Activated CD4-positive, alpha-beta T cell treated with anti-CD3 and anti-CD28 coated beads for 24 hours (primary cell): ENCODE results near the gene B3GAT3.
A peak's percentile ranks its signal among the peaks of the same experiment; 100 is the strongest.
"Not testable (repeated sequence)": the region's sequence is repeated elsewhere in the genome, so short reads cannot be mapped to it uniquely, and the experiment has no call there.

Source experiments
- DNase-seq, 2 donors: peaks; one replicate each; pipeline ENCODE4 v3.0.0-alpha.2; 2020; ENCODE audit warnings: low read depth in 2 of 2

B3GAT3 gene

DNA sequence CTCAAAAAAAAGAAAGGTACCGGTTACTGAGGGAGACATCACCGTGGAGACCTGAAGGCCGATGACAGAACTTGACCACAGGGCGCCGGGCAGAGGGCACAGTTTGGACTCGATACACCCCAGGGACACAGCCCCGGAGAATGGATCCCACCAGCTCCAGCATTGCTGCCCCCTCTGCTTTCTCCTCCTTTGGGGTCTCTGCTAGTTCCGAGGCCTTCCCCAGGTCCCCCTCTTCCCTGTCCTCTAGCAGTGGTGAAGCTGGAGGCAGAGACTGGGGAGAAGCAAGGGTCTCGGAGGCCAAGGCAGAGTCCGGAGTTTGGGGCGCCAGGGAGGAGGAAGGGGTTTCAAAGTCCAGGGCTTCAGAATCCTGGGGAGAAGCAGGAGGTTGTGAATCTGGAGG lies 43.2 kb downstream of the B3GAT3 start:
- DNase-seq: no peak

DNA sequence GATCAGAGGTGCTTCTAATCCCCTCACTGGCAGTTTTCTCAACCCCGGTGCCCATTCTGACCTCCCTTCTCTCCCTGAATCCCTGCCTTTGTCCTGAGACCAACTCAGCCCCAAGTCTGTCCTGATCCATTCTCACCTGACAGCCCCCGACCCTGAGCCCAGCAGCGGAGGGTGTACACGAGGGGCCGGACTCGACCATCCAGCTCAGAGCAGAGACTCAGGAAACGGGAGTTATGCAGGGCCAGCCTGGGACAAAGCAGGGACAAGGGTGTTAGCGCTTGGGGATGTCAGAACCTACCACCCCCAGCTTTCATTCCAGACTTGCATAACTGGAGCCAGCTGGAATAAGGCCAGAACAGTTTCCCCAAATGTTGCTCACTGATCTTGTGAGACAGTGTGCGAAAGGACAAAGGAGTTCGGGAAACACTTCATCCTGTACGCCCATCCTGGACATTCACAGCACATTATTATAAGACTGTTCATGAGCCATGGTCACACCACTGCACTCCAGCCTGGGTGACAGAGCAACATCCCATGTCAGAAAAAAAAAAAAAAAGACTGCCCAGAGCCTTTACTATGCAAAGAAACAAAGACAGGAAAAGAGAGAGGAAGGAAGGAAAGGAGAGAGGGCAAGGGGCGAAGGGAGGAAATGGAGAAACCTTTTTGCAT lies 44.6 kb downstream of the B3GAT3 start:
- DNase-seq: no peak

DNA sequence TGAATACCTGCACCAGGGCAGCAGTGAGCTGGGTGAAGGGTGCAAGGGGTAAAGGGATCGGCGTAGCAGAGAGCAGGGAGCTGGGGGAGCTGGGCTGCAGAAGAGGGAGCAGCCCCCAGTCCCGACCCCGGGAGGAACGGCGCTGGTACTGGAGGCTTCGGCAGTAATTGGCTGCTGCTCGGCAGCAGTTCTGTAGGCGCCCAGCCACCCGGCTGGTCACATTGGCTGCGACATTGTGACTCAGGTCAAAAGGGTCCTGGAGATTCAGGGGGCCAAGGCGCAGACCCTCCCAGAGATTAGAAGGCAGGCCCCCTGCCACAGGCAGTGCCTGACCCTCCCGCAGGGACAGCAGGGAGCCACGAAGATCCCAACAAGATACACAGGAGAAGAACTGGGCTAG lies 45.9 kb downstream of the B3GAT3 start:
- no peak for DNase-seq

DNA sequence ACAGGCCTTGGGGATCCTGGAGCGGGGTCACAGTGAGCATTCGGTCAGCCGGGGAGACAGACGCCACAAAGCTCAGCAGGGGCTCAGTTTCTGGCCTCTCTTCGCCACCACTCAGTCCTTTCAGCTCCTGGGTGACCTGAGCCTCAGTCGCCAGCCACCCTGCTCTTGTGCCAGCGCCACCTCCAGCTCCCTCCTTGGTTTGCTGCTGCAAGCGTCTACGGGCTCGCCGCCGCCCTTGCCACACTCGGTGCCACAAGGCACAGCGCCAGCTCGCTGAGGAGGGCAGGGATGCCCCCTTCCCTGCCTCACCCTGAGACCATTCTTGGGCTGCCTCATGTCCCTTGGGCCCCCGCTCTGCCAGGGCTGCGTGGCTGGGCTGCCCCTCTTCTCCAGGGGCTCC lies 46.6 kb downstream of the B3GAT3 start:
- no peak for DNase-seq

DNA sequence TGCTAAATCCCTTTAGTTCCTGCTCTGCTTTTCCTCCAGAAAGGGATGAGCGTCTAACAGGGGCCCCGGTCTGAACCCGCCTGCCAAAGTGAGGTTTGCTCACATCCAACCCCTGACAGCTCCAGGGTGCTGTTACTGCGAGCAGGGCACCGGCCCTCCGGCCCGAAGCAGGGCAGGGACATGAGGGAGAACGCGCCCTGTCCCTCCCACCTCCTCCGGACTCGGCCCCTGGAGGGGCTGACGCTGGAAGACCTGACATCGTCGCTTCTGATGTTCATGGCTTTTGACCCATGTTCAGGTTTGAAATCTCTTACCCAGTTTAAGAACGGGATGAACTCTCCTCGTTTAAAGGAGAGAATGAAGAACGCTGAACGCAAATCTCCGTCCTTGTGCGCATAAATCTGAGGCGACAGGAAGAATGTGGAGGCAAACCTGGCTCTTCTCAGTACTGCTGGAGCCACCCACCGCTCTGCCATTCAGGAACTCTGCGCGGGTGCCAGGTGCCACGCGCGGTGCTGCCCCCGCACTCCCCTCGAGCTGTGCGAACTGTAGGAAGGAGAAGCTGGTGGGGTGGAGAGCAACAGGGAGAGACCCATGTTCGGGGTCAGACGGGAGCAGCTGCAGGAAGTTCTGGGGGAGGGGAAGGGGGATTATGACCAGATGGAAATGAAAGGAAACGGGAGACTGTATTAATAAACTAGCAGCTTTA lies 47.3 kb downstream of the B3GAT3 start:
- no peak for DNase-seq

DNA sequence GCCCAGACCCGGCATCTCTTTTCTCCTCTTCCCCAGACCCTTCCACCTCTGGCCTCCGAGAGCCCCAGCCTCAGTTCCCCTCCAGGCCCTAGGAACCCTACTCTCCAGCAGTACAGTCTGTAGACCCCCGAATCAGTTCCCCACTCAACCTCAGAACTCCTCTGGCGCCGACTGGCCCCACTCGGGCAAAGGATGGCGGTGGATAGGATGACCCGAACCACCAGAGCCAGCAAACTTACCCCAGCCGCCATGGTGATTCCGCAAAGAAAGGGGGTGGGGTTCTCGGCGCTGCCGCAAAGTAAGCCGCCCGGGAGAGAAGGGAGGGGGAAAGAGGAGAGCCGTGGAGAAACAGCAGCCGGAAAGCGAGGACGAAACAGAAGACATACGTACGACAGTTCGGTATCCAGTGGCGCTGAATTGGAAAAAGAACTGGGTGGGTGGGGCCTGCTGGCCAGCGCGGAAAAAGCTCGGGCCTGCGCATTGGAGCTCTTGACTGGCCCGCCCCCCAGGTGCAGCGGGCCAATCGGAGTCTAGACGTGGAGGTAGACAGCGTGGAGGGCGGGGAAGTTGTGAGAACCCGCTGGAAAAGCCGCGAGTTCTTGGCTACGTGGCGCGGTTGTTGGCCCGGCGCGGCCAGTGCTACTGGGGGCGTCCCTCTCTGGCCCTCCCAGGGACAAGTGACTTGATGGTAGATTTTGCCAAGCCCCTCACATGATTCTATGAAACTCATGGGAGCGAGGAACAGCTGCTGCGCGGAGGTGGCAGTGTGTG lies 48.0 kb downstream of the B3GAT3 start, which contains the start of gene EEF1G:
Gene EEF1G (minus strand): TSS at position 300 of the 771 bp plus-strand sequence. CDS start 49 bp downstream, at position 251.
- DNase-seq: peak; percentile 92 to 96

DNA sequence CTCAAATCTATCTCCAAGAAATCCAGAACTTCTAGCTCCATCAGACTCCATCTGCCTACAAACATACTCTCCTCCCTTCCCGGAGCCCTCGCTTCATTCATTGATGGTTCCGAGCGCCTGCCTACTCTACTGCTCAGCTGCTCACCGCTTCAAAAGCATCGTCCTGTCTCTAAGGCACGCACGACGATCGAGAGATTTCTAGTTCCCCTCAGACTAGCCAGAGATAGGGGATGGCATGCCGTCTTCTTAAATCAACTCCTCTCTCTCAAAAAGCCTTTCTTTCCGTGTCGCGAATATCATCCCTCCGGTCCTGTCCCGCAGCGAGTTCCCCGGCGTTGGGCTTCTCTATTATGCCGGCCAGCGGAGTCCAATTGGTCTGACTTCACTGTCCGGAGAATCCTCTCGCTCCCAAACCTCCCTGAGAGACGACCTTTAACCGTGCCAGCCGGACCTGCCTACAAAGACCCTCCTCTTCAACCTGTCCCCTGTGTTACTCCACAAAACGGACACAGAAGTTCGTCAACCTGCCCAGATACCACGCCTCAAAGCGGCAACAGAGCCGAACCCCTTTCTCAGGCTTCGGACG lies 48.7 kb downstream of the B3GAT3 start:
- DNase-seq: no peak

DNA sequence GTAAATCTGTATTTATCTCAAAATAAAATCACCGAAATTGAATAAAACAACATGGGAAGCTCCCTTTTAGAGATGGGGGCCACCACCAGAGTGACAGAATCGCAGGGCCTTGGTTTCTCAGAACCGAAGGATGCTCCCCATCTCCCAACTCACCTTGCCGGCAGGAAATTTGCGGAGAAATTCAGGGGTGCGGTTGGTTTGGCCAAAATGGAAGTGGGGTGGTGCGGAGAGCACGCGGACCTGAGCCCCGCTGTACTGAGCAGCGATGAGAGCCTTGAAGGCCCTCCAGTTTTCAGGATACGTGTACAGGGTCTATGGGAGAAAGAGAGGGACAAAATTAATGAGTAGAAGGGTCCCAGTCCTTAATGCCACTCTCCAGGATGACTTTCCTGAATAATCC lies 49.4 kb downstream of the B3GAT3 start:
- no peak for DNase-seq

DNA sequence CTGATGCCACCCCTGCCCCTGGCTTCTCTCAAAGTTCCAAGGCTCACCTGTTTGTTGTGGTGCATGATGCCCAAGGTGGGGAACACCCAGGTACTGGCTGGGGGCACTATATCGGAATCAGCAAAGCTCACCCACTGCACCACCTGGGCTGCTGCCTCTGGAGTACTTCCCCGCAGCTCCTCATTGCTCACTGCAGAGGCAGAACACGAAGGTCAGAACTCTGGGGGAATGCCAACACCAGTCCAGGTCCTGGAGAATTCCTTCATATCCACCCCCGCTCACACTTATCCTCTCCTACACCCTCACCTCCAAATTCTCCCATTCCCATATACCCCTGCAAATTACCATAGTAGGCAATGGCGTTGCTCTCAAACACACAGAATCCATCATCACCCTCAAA lies 50.3 kb downstream of the B3GAT3 start:
- not testable (repeated sequence) for DNase-seq

DNA sequence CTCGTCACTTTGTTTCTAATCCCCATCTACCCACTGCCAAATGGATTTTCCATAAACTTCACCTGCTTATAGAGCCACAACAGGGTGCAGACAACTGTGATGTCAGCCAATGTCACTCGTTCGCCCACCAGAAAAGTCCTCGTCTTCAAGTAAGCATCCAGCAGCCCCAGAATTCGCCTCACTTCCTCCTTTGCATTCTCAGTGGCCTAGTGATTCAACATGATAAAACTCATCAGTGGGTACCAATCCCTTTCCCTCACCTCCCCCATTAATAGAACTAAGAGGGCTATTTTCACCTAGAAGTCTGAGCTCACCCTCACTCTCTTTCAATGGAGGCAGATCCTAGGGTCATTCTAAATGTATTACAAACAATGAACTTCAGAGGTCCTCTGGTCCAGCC lies 50.9 kb downstream of the B3GAT3 start:
- not testable (repeated sequence) for DNase-seq

DNA sequence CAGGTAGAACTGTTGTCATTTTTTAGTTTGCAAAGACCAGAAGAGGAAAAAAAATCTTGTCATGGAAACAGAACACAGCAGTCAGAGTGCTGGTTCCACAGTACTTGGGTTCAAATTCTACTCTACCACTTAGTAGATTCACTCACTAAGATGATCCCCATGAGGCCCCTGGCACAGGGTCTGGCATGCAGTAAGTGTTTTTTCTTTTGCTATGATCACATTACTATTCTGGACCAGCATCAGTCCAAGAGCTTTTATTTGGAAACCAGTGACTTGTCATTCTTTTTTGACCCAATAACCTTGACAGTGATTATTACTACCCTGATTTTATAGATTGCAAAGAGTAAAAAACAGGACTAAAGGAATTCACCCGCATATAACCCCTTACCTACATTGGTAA lies 52.2 kb downstream of the B3GAT3 start:
- no peak for DNase-seq

DNA sequence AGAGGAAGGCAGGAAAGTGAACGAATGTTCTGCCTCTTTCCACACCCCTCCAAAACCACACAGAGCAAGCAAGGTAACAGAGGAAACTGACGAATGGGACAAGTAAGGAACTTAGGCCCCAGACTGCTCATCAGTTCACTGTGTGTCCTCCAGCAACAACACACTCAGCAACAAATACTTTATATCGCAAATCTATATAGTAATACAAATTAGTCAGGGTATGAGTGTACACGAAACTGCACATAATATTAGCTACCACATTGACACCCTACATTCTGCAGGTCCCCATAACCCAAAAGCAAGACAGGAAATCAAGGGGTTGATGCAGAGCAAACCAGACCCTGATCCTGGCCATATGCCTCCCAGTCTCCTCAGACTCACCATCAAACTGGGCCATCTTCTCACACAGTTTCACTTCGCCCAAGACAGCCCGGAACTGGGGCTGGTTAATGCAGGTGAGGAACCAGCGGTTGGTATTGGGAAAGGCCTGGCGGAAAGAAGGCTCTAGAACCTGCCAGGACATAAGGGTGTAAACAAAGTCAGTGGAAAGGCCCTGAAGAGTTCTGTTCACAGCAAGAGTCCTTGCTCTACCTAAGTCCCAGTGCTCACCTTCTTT lies 54.7 kb downstream of the B3GAT3 start:
- no peak for DNase-seq

DNA sequence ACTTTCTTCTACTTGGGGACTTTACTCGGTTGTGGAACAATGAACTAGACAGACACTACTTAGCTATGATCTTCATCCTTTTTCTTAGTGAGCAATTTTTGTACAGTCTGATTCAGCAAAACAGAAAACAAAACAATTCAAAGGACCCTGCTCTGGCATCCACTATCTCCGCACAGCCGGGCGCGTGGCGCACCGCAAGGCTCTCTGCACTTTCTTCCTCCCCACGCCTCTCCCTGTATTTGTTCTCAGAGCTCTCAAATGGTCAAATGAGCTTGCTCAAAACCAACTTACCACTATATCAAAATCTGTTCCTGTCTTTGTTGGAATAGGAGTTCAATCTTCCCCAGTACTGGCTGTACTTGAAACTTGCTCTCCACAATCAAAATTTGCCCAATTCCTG lies 55.5 kb downstream of the B3GAT3 start:
- no peak for DNase-seq
